ENCODE data around the gene GPX3.
A peak's percentile ranks its signal among the peaks of the same experiment; 100 is the strongest.

GRCh38 chr5:151051066-151051930 lies 30.9 kb downstream of the GPX3 start:
- TF ChIP-seq REST (IDR thresholded peaks at IDR 0.05; ENCODE audit: borderline replicate concordance) (peak; percentile 95), REST (CRISPR knock-in tag; IDR thresholded peaks at IDR 0.05; ENCODE audit: low read depth) (no peak), GABPA (tag; conservative IDR thresholded peaks at IDR 0.05; ENCODE audit: low read depth) (no peak), TAF1 (IDR thresholded peaks at IDR 0.05; ENCODE audit: control insufficient read depth, extremely low read depth, insufficient read depth, low read length, severe bottlenecking) (no peak), SPI1 (IDR thresholded peaks at IDR 0.05; ENCODE audit: borderline replicate concordance, low read depth, low read length) (peak; percentile 56; the same call in 1 of the 2 replicates), EGR1 (conservative IDR thresholded peaks at IDR 0.05) (no peak), NFXL1 (CRISPR knock-in tag; IDR thresholded peaks at IDR 0.05) (no peak), BDP1 (IDR thresholded peaks at IDR 0.05; ENCODE audit: insufficient read depth, insufficient read length) (no peak), NR3C1 (CRISPR knock-in tag; IDR thresholded peaks at IDR 0.05) (no peak), FOXK1 (CRISPR knock-in tag; IDR thresholded peaks at IDR 0.05; ENCODE audit: borderline replicate concordance) (no peak), ZFP30 (CRISPR knock-in tag; IDR thresholded peaks at IDR 0.05; ENCODE audit: borderline replicate concordance) (no peak), MCM3 (IDR thresholded peaks at IDR 0.05) (no peak)

All from K562 (cell line).